Neural cell (in vitro differentiated cells): Measurements from ENCODE around the gene NPC1. TPM values are rescaled to one million over a fixed set of nuclear protein-coding genes. Genes with fewer than 3 reads are reported as not detected.

Experiments
- H2AFZ ChIP-seq: fragments of 200-600, 300-800 bp; sonication (generic), shearing (Covaris generic); 2 replicates; pipeline ENCODE4 v1.6.0; 2014; ENCODE audit warnings: low read depth, mild to moderate bottlenecking, antibody characterized with exemption, low read length, moderate library complexity
- H3F3A ChIP-seq: fragments of 200-600 bp; shearing (Covaris generic); 2 replicates; pipeline ENCODE4 v1.6.1; 2016; ENCODE audit warnings: mild to moderate bottlenecking, moderate library complexity, mixed read lengths, antibody characterized with exemption, low read length; ENCODE audit not compliant: insufficient read depth, poor library complexity, severe bottlenecking
- H3K27ac ChIP-seq: fragments of 200-600, 300-800 bp; sonication (generic), shearing (Covaris generic); 2 replicates; pipeline ENCODE4 v1.5.1; 2014; ENCODE audit warnings: mild to moderate bottlenecking, low read length, moderate library complexity
- H3K27me3 ChIP-seq: fragments of 300-800, 200-600 bp; sonication (generic), shearing (Covaris generic); 2 replicates; pipeline ENCODE4 v1.6.0; 2014; ENCODE audit warnings: mild to moderate bottlenecking, low read depth, low read length, moderate library complexity; ENCODE audit not compliant: insufficient read depth
- H3K36me3 ChIP-seq: fragments of 300-800, 200-600 bp; sonication (generic), shearing (Covaris generic); 2 replicates; pipeline ENCODE4 v1.5.1; 2014; ENCODE audit warnings: mild to moderate bottlenecking, antibody characterized with exemption, low read length, moderate library complexity; ENCODE audit not compliant: insufficient read depth
- H3K4me2 ChIP-seq: fragments of 300-800, 200-600 bp; sonication (generic), shearing (Covaris generic); 2 replicates; pipeline ENCODE4 v1.6.0; 2014; ENCODE audit warnings: mild to moderate bottlenecking, low read length
- H3K4me3 ChIP-seq: fragments of 300-800, 200-600 bp; sonication (generic), shearing (Covaris generic); 2 replicates; pipeline ENCODE4 v1.5.1; 2014; ENCODE audit warnings: mild to moderate bottlenecking, low read length, moderate library complexity
- H3K79me2 ChIP-seq: fragments of 200-600 bp; shearing (Covaris generic); replicated peaks from 2 replicates; pipeline ENCODE4 v1.6.0; 2014; ENCODE audit warnings: mild to moderate bottlenecking, low read length, moderate library complexity; ENCODE audit not compliant: insufficient read depth
- H3K9ac ChIP-seq: fragments of 300-800, 200-600 bp; sonication (generic), shearing (Covaris generic); 2 replicates; pipeline ENCODE4 v1.6.1; 2016; ENCODE audit warnings: mild to moderate bottlenecking, low read length, mixed read lengths
- H3K9me2 ChIP-seq: fragments of 200-600 bp; shearing (Covaris generic); 2 replicates; pipeline ENCODE4 v1.6.1; 2016; ENCODE audit warnings: mild to moderate bottlenecking, low read length, mixed read lengths; ENCODE audit not compliant: insufficient read depth
- H3K9me3 ChIP-seq: fragments of 200-600, 300-800 bp; sonication (generic), shearing (Covaris generic); 2 replicates; pipeline ENCODE4 v1.6.1; 2016; ENCODE audit warnings: mild to moderate bottlenecking, mixed run types, low read length, moderate library complexity, mixed read lengths
- H4K20me1 ChIP-seq: fragments of 200-600 bp; shearing (Covaris generic); 2 replicates; pipeline ENCODE4 v1.6.1; 2016; ENCODE audit warnings: mild to moderate bottlenecking, mixed run types; ENCODE audit not compliant: insufficient read depth
- CTCF ChIP-seq: fragments of 450-650 bp; IDR thresholded peaks from 2 replicates; pipeline ENCODE4 v1.5.1; 2014; ENCODE audit warnings: antibody characterized with exemption, mild to moderate bottlenecking, moderate library complexity; ENCODE audit not compliant: poor library complexity, severe bottlenecking
- EP300 ChIP-seq: fragments of 450-650 bp; conservative IDR thresholded peaks from 2 replicates; pipeline ENCODE4 v1.6.1; 2014; ENCODE audit warnings: antibody characterized with exemption, mild to moderate bottlenecking, moderate library complexity; ENCODE audit not compliant: poor library complexity, severe bottlenecking
- EZH2 ChIP-seq: fragments of 200-600, 300-800 bp; shearing (Covaris generic), sonication (generic); IDR thresholded peaks from 2 replicates; pipeline ENCODE4 v1.6.1; 2014; ENCODE audit warnings: antibody characterized with exemption, low read length, borderline replicate concordance, mild to moderate bottlenecking; ENCODE audit not compliant: insufficient read depth, poor library complexity, severe bottlenecking
- MXI1 ChIP-seq: fragments of 450-650 bp; conservative IDR thresholded peaks from 2 replicates; pipeline ENCODE4 v1.6.1; 2014; ENCODE audit warnings: antibody characterized with exemption, mild to moderate bottlenecking; ENCODE audit not compliant: poor library complexity, severe bottlenecking
- POLR2AphosphoS5 ChIP-seq: IDR thresholded peaks from 2 replicates; pipeline ENCODE4 v1.6.1; 2012
- RAD21 ChIP-seq: fragments of 450-650 bp; conservative IDR thresholded peaks from 2 replicates; pipeline ENCODE4 v1.6.1; 2014; ENCODE audit warnings: antibody characterized with exemption, mild to moderate bottlenecking, moderate library complexity
- REST ChIP-seq: IDR thresholded peaks from 2 replicates; pipeline ENCODE4 v1.6.1; 2012; ENCODE audit warnings: borderline replicate concordance
- SMC3 ChIP-seq: fragments of 450-650 bp; conservative IDR thresholded peaks from 2 replicates; pipeline ENCODE4 v1.6.1; 2014; ENCODE audit warnings: antibody characterized with exemption, mild to moderate bottlenecking, moderate library complexity; ENCODE audit not compliant: poor library complexity
- TAF1 ChIP-seq: IDR thresholded peaks from 2 replicates; pipeline ENCODE4 v1.6.1; 2012; ENCODE audit warnings: low read depth
- polyA plus RNA-seq: library from polyadenylated mRNA; depleted of rRNA; stranded (reverse); fragments of >200 nt; gene quantifications from 2 replicates; pipeline ENCODE4 v1.2.3, GENCODE V29; 2014

Gene NPC1
- polyA plus RNA-seq, 1 donor from 2014 or later, result 20.9 TPM

- Histone ChIP-seq H3K36me3 (peaks cover 8% of the 10 kb centered on the region), H3K9ac (no peak overlapping the region), H4K20me1 (no peaks in the 10 kb centered on the region), H3K9me2 (no peaks in the 10 kb centered on the region), H2AFZ (no peak overlapping the region), H3F3A (no peaks in the 10 kb centered on the region), H3K4me2 (no peak overlapping the region), H3K9me3 (no peaks in the 10 kb centered on the region), H3K4me3 (no peak overlapping the region), H3K27me3 (no peaks in the 10 kb centered on the region), H3K79me2 (no peaks in the 10 kb centered on the region), H3K27ac (no peak overlapping the region)
- TF ChIP-seq MXI1, result no peak
- no peak for TF ChIP-seq SMC3
- TF ChIP-seq EZH2, result no peak
- TF ChIP-seq REST, result no peak
These were observed 43.8 kb downstream of the NPC1 start for GRCh38 chr18:23542461-23542860.

- H3F3A ChIP-seq, result no peaks in the 10 kb centered on the region
- no peaks in the 10 kb centered on the region for H3K9me2 ChIP-seq
- no peaks in the 10 kb centered on the region for H4K20me1 ChIP-seq
- no peak overlapping the region for H3K27ac ChIP-seq
- no peak overlapping the region for H2AFZ ChIP-seq
- no peaks in the 10 kb centered on the region for H3K79me2 ChIP-seq
- no peak overlapping the region for H3K4me2 ChIP-seq
- H3K9ac ChIP-seq, result no peak overlapping the region
- H3K4me3 ChIP-seq, result no peak overlapping the region
- TF ChIP-seq SMC3, result no peak
- TF ChIP-seq EZH2, result no peak
- no peak for TF ChIP-seq RAD21
- no peak for TF ChIP-seq REST
- TF ChIP-seq POLR2AphosphoS5, result no peak
- no peak for TF ChIP-seq EP300
- no peak for TF ChIP-seq TAF1
- TF ChIP-seq CTCF, result no peak
- no peak for TF ChIP-seq MXI1
- no peaks in the 10 kb centered on the region for H3K27me3 ChIP-seq
- no peaks in the 10 kb centered on the region for H3K9me3 ChIP-seq
- peaks cover 8% of the 10 kb centered on the region for H3K36me3 ChIP-seq
These were observed 44.8 kb downstream of the NPC1 start for GRCh38 chr18:23541349-23542093.
